GM18870 (cell line): ENCODE data around the gene CGNL1.

Source experiments
- ATAC-seq: cut with Tn5 transposase; IDR thresholded peaks from one replicate; pipeline ENCODE4 v1.9.1; 2021; ENCODE audit warnings: moderate library complexity; ENCODE audit not compliant: unreplicated experiment

The CGNL1 gene

DNA sequence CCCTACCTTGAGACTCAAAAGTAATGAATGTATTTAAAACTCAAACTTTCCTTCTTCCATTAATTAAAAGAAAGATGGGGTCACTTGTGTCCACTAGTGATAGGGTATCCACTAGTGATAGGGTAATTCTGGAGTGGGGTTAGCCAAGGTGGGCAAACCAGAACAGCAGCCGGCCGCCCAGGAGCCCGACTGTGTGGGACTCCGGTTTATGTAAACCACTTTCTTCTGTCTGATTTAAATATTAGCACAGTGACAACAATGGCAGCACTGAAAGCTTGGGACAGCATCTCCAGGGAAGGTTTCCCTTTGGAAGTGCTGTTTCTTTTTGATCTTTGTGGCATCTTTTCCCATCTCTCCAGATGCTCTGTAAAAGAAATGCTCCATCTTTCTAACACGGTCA lies 216.1 kb downstream of the CGNL1 start:
- no peak for ATAC-seq

DNA sequence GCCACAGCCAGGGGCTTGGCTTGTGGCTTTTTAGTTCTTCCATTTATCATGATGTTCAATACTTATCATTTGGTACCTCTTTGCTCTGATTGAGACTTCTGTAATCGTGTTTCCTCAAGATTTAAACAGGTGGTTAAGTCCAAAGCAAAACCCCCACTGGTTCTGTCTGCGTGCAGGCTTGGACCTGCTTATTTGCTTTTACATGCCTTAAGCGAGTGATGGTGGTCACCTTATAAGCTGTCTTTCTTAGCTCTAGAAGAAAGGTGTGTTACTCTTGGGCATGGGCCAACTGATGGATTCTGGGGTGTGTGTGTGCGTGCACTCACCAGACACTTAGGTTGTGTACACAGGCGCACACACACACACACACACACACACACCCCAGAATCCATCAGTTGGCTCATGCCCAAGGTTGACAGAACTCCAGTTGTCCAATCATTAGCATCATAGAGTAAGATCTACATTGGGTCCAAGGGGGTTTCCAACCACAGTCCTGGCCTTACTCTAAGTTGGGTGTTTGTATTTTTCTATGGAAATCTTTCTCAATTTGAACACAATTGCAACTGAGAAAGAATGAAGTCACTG lies 216.6 kb downstream of the CGNL1 start:
- ATAC-seq: no peak

DNA sequence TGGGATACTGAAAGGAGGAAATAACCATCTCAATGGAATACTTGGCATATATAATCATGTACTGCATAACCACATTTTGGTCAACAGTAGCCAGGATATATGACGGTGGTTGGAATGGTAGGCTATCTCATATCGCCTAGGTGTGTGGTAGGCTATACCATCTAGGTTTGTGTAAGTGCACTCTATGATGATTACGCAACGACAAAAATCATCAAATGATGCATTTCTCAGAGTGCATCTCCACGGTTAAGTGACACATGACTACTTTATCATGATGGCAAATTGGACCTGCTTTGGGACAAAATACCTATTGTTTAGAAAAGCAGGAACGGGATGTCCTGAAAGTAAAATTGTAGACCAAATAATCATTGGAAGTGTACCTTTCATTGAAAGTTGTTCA lies 218.2 kb downstream of the CGNL1 start:
- ATAC-seq: no peak

DNA sequence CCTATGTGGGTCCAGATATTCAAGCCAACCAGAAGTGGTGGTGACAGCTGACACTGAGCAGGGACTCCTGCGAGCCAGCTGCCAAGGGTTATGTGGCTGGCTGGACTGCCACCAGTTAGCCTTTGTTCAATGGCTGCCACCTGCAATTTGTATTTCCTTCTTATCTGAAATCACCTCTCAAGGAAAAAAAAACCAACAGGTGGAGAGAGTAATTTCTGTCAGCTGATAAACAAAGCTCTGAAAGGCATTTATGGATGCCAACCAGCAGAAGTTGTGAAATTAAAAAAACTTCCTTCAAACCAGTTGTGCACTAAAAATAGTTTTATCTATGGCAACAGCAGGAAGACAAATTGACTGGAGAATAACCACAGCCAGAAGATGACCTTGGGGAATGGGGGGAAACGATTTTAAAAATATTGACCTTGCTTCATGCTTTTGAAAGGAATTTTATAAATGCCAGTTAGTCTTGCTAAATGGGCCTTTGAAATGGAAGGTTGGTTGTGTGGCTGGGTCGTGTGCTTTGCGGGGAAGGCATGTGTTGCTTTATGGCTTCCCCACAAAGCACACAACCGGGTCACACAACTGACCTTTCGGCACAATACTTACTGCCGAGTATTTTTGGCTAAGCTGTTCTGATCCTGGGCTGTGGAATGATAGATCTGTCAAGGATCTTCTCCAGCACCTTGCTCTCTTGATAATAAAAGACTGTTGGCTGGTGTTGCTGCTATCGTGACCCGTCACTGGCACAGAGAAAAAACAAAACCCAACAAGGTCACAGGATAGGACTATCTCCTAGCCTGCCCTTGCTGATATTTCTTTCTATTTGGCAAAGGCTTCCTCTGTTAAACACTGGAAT lies 218.9 kb downstream of the CGNL1 start:
- ATAC-seq: no peak

DNA sequence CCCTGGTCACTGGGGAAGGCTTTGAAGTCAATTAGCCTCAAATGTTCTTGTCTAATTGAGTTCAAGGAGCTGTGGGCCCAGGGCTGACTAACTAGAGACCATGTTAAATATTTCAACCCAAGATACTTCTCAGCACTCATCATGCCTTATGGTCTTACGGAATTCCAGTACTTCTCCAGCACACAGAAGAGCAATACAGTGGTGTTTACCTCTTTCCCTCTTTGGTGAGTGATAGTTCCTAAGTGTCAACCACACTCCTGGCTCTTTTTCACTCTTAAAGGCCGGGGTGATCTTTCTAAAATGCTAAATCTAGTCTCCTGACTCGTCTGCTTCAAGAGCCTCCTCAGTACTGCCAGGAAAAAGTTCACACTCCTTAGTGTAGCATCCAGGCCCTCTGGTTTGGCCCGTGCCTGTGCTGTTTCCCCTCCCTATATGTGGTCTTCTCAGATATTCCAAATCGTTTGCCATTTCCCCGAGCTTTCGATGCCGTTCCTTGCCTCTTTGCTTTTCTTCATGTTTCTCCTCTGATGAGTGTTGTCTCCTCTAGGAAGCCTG lies 220.1 kb downstream of the CGNL1 start:
- ATAC-seq: no peak

DNA sequence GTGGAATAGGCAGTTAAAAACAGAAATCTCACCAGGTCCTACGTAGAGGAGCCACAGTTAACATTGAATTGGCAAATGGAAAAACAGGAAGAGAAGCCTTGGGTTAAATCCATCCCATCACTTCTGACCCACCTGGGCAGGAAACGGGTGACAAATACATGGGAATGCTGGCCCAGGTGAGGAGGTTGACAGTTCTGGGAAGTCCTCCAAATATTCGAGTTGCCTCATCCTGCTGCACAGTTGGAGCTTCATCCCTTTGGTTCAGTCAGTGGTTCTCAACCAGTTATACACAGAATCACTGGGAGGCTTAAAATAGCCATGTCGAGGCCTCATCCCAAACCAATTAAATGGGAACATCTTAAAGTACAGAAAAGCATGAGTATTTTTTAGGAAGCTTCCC lies 220.7 kb downstream of the CGNL1 start:
- ATAC-seq: no peak

DNA sequence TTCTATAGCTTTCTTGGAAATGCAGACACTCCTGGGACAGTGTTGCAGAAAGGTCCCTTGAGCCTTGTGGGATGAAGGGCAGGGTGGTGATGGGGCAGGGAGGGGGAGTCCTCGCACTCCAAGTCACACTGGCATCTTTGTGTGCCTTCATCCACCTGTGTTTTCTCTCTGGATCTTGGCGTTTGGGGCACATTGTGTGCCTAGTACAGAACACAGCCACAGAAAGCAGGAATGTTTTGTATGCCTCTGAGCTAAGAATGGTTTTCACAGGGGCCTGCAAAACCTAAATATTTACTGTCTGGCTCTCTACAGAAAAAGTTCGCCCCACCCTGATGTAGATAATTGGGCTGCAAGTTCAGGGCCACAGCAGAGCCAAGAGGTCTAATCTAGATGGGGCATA lies 221.1 kb downstream of the CGNL1 start:
- no peak for ATAC-seq

DNA sequence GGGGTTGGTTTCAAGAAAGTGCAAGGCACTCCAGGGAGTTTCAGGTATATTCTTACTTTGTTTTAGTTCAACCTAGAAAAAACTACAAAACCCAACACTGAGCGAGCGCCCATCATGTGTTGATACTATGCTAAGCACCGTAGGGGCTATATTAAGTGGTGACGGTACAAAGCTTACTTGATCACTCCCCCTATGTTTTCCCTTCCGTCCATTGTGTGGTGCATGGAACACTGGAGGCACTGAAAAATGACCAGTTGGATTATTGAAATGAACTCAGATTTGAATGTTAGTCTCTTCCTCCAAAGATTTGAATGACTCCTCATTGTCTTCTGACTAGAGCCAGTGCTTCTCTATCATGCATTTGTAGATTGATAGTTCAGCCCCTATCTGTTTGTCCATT lies 222.0 kb downstream of the CGNL1 start:
- no peak for ATAC-seq

DNA sequence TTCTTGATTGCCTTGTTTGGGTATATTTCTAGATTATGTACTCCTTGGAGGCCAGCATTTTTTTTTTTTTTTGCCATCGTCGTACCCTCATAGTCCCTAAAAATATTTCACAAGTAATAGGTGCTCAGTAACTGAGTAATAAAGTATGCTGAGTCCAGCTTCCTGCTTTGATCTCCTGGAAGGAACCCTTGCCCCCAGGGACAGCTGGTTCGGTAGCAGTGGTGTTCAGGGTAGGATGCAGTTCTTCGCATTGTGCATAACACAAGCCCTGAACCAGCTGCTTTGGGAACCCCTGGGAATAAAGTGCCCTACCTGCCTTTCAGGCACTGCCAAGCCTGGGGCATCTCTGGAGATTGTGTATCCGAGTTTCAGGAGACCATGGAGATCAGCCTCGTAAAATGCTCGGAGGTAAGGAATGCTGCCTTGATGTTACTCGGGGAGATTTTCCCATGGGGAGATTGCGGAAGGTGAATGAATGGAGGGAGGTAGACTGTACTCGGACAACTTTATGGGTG lies 223.0 kb downstream of the CGNL1 start:
- ATAC-seq: no peak

DNA sequence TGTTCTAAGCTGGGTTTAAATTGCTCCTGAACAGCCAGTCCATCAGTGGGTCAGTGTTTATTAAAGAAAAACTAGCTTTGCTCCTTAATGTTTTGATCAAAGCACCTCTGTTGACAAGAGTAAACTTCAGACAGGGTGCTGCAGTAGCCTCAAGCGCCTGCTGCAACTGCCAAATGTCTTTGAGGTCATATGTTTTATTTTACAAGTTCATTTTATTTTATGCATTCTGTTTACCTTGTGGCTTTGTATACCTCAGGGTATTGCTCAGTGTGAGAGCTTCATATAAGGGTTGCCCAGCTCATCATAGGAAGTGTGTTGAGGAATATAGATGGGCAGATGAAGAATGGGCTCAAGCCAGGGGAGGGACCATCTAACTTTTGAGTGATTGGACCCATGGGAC lies 223.9 kb downstream of the CGNL1 start:
- ATAC-seq: no peak
